RWPE1 (cell line): ENCODE measurements around the gene DCLRE1C.
"Not testable (repeated sequence)": the region's sequence is repeated elsewhere in the genome, so short reads cannot be mapped to it uniquely, and the experiment has no call there.

Experiments
- CTCF ChIA-PET: fragments of 350-600 bp; sonication (Branson Sonifier 250); formaldehyde crosslinking; extraction: SDS; loops from one replicate; lab custom pipeline; 2021; lab: Yijun Ruan, JAX
- POLR2A ChIA-PET: fragments of 400-600 bp; formaldehyde crosslinking; extraction: SDS; loops from one replicate; lab custom pipeline; 2020; ENCODE audit warnings: antibody characterized with exemption; ENCODE audit not compliant: low non-redundant PET; lab: Yijun Ruan, JAX
- DNase-seq: peaks from one replicate; pipeline ENCODE4 v3.0.0; 2012; ENCODE audit warnings: low spot score
- H3K27ac ChIP-seq: fragments of 450-650 bp; 2 replicates; pipeline ENCODE4 v1.5.1; 2017
- CTCF ChIP-seq: fragments of 450-650 bp; conservative IDR thresholded peaks from 2 replicates; pipeline ENCODE4 v1.5.1; 2017; ENCODE audit warnings: low read depth, mild to moderate bottlenecking

The DCLRE1C gene

GRCh38 chr10:14918964-14919363 is 34.9 kb downstream of the DCLRE1C start:
- POLR2A ChIA-PET = no interaction called here
- no peak overlapping the region for H3K27ac ChIP-seq
- DNase-seq = no peak
- no peak for TF ChIP-seq CTCF
- CTCF ChIA-PET = no interaction called here

GRCh38 chr10:14917827-14918226 is 36.1 kb downstream of the DCLRE1C start:
- no peak for TF ChIP-seq CTCF
- no peak overlapping the region for H3K27ac ChIP-seq
- ChIA-PET POLR2A (no interaction called here), CTCF (no interaction called here)
- DNase-seq = no peak

- CTCF ChIA-PET = no interaction called here
- no peak for TF ChIP-seq CTCF
- H3K27ac ChIP-seq = no peak overlapping the region
These were observed 37.3 kb downstream of the DCLRE1C start for GRCh38 chr10:14916600-14916999.

DNA sequence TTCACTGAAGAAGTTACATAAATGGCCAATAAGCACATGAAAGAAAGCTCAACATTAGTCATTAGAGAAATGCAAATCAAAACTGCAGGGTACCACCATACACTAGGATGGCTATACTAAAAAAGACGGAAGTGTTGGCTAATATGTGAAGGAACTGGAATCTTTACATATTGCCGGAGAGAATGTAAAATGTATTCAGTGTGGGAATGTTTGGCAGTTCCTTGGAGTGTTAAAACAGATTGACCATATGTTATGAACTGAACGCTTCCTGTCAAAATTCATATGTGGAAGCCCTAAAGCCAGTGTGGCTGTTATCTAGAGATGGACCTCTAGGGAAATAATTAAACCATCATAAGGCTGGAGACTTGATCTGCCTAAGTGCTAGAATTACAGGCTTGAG is 42.1 kb downstream of the DCLRE1C start:
- no peak for TF ChIP-seq CTCF
- no peak overlapping the region for H3K27ac ChIP-seq
- POLR2A ChIA-PET = no interaction called here
- no peak for DNase-seq
- CTCF ChIA-PET = interaction anchor here (0.5 kb wide), 1 partner anchor 461 kb away, joined by 3 read pairs; no protein-coding TSS in a partner anchor

More at GRCh38 chr10:14916600-14916999, 37.3 kb downstream of the DCLRE1C start:
- DNase-seq = no peak
- POLR2A ChIA-PET = no interaction called here

GRCh38 chr10:14910953-14911352 is 42.9 kb downstream of the DCLRE1C start:
- no peak overlapping the region for H3K27ac ChIP-seq
- TF ChIP-seq CTCF = no peak
- ChIA-PET CTCF (no interaction called here), POLR2A (no interaction called here)
- no peak for DNase-seq

GRCh38 chr10:14909101-14909500 is 44.8 kb downstream of the DCLRE1C start:
- no peak for DNase-seq
- ChIA-PET CTCF (no interaction called here), POLR2A (no interaction called here)
- no peak for TF ChIP-seq CTCF
- H3K27ac ChIP-seq = no peak overlapping the region

DNA sequence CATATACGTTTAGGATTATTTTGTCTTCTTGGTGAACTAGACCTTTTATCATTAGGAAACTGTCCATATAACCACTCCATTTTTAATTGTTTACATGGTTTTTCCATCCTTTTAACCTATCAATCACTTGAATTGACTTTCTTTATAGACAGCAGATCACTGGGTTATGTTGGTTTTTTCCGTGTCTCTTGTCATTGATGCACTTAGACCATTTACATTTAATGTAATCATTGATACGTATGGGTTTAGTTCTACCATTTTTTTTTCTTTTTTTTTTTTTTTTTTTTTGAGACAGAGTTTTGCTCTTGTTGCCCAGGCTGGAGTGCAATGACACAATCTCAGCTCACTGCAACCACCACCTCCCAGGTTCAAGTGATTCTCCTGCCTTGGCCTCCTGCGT is 46.3 kb downstream of the DCLRE1C start:
- POLR2A ChIA-PET, H3K27ac ChIP-seq: not testable (repeated sequence)

More for the DNA sequence above, 46.3 kb downstream of the DCLRE1C start:
- DNase-seq = not testable (repeated sequence)
- CTCF ChIA-PET = interaction anchor here (0.6 kb wide), 1 partner anchor 371 kb away, joined by 3 read pairs; no protein-coding TSS in a partner anchor
